ENCODE measurements around the gene TBC1D24. TPM values are rescaled to one million over a fixed set of nuclear protein-coding genes. Genes with fewer than 3 reads are reported as not detected.

The TBC1D24 gene
- total and polyA plus RNA-seq, 9 of the 15 experiments (the other 6 are each of a cell fraction or from before 2014, with no cell fraction given), result 1.7 to 22.6 (median 7.2) TPM

DNA sequence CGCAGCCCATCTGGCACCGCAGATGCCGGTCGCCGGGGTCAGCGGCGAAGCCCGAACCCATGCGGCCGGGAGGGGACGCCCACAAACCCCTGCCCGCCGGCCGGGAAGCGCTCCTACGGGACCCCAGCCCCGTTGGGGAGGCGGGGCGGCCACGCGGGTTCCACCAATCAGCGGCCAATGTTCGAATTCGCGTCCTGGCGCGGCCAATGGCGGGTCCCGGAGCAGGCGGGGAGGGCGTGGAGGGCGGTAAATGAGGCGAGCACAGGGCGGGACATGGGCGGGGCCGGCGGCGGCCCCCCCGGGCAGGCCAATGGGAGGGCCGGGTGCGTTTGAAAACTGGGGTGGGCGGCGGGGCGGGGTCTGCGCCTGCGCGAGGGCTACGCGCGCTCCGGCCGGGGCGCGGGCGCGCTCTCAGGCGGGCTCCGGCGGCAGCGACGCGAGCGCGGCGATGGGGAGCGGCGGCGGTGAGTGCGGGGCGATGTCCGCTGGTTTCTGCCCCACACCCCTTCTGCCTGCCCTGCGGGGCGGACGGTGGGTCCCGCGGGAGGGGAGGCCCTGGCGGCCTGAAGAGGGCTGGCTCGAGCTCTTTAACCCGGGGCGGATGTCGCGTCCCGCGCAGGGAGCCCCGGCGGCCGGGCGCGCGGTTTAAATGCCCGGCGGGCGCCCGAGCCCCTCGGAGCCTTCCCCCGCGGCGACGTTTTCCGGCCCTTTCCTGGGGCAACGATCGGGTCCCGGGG lies 45.7 kb upstream of the TBC1D24 start, which contains the start of gene CCNF (continued):
- TF ChIP-seq, protein P1, sequence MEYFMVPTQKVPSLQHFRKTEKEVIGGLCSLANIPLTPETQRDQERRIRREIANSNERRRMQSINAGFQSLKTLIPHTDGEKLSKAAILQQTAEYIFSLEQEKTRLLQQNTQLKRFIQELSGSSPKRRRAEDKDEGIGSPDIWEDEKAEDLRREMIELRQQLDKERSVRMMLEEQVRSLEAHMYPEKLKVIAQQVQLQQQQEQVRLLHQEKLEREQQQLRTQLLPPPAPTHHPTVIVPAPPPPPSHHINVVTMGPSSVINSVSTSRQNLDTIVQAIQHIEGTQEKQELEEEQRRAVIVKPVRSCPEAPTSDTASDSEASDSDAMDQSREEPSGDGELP (CRISPR knock-in tag; IDR thresholded peaks at IDR 0.05; ENCODE audit: borderline replicate concordance), result peak; percentile 16; the same call in 1 of the 2 replicates
- TF ChIP-seq, protein P2, sequence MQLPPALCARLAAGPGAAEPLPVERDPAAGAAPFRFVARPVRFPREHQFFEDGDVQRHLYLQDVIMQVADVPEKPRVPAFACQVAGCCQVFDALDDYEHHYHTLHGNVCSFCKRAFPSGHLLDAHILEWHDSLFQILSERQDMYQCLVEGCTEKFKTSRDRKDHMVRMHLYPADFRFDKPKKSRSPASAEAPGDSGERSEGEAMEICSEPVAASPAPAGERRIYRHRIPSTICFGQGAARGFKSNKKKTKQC (CRISPR knock-in tag; IDR thresholded peaks at IDR 0.05), result 0 out of 2 replicates have a peak, but pooled peaks have one; percentile 25
- TF ChIP-seq, protein P3, sequence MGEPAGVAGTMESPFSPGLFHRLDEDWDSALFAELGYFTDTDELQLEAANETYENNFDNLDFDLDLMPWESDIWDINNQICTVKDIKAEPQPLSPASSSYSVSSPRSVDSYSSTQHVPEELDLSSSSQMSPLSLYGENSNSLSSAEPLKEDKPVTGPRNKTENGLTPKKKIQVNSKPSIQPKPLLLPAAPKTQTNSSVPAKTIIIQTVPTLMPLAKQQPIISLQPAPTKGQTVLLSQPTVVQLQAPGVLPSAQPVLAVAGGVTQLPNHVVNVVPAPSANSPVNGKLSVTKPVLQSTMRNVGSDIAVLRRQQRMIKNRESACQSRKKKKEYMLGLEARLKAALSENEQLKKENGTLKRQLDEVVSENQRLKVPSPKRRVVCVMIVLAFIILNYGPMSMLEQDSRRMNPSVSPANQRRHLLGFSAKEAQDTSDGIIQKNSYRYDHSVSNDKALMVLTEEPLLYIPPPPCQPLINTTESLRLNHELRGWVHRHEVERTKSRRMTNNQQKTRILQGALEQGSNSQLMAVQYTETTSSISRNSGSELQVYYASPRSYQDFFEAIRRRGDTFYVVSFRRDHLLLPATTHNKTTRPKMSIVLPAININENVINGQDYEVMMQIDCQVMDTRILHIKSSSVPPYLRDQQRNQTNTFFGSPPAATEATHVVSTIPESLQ (CRISPR knock-in tag; IDR thresholded peaks at IDR 0.05), result 0 out of 2 replicates have a peak, but pooled peaks have one; percentile 3
- TF ChIP-seq DPF2 (IDR thresholded peaks at IDR 0.05), result no peak
- TF ChIP-seq EP400 (IDR thresholded peaks at IDR 0.05), result peak; percentile 93; the same call in 1 of the 2 replicates
- peak; percentile 79 for TF ChIP-seq CCNT2 (IDR thresholded peaks at IDR 0.05; ENCODE audit: borderline replicate concordance, extremely low read depth, insufficient read length, low read depth, low read length)
- peak; percentile 70 for TF ChIP-seq MYC (IDR thresholded peaks at IDR 0.05; ENCODE audit: low read depth, low read length)
- TF ChIP-seq MYC (CRISPR knock-in tag; IDR thresholded peaks at IDR 0.05; ENCODE audit: borderline replicate concordance, low read depth), result peak; percentile 5; the same call in 1 of the 2 replicates
- no peak for TF ChIP-seq IFI16 (CRISPR knock-in tag; IDR thresholded peaks at IDR 0.05)
- TF ChIP-seq ZNF766 (CRISPR knock-in tag; conservative IDR thresholded peaks at IDR 0.05), result no peak
- TF ChIP-seq ZBTB7A (IDR thresholded peaks at IDR 0.05; ENCODE audit: borderline replicate concordance, control insufficient read depth, low read depth, low read length), result peak; percentile 93
- TF ChIP-seq, protein P4, sequence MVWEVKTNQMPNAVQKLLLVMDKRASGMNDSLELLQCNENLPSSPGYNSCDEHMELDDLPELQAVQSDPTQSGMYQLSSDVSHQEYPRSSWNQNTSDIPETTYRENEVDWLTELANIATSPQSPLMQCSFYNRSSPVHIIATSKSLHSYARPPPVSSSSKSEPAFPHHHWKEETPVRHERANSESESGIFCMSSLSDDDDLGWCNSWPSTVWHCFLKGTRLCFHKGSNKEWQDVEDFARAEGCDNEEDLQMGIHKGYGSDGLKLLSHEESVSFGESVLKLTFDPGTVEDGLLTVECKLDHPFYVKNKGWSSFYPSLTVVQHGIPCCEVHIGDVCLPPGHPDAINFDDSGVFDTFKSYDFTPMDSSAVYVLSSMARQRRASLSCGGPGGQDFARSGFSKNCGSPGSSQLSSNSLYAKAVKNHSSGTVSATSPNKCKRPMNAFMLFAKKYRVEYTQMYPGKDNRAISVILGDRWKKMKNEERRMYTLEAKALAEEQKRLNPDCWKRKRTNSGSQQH (CRISPR knock-in tag; IDR thresholded peaks at IDR 0.05), result 0 out of 2 replicates have a peak, but pooled peaks have one; percentile 12
- TF ChIP-seq KDM5B (IDR thresholded peaks at IDR 0.05; ENCODE audit: insufficient replicate concordance, low read depth, low read length), result peak; percentile 61
- peak; percentile 36 for TF ChIP-seq SMAD4 (CRISPR knock-in tag; conservative IDR thresholded peaks at IDR 0.05)
- TF ChIP-seq, protein P5, sequence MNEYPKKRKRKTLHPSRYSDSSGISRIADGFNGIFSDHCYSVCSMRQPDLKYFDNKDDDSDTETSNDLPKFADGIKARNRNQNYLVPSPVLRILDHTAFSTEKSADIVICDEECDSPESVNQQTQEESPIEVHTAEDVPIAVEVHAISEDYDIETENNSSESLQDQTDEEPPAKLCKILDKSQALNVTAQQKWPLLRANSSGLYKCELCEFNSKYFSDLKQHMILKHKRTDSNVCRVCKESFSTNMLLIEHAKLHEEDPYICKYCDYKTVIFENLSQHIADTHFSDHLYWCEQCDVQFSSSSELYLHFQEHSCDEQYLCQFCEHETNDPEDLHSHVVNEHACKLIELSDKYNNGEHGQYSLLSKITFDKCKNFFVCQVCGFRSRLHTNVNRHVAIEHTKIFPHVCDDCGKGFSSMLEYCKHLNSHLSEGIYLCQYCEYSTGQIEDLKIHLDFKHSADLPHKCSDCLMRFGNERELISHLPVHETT (CRISPR knock-in tag; conservative IDR thresholded peaks at IDR 0.05 in 1 of 2, IDR thresholded peaks at IDR 0.05 in 1 of 2), result peak in 1 of 2 experiments; percentile 25; a peak in 1 of 4 replicates
- TF ChIP-seq SP2 (IDR thresholded peaks at IDR 0.05; ENCODE audit: extremely low read depth, low read depth, low read length, poor library complexity, severe bottlenecking), result peak; percentile 60
